ENCODE results near the gene RAMACL. TPM values are rescaled to one million over a fixed set of nuclear protein-coding genes. Genes with fewer than 3 reads are reported as not detected.

The RAMACL gene
- total RNA-seq, 1 experiment from 2014 or later, result 2.2 TPM

- TF ChIP-seq CTCF (IDR thresholded peaks at IDR 0.05; ENCODE audit: unreplicated experiment), result no peak
- no peaks in the 10 kb centered on the region for H3K27me3 Mint-ChIP-seq (ENCODE audit: unreplicated experiment)
- no peak overlapping the region for H3K4me3 Mint-ChIP-seq (ENCODE audit: low read depth, unreplicated experiment)
- H3K36me3 Mint-ChIP-seq (ENCODE audit: insufficient read depth, unreplicated experiment), result no peaks in the 10 kb centered on the region
- CTCF ChIA-PET, result no interaction called here
- H3K4me1 Mint-ChIP-seq (ENCODE audit: low read depth, unreplicated experiment), result no peaks in the 10 kb centered on the region
- no TSS peak for BruUV-seq (replicated peaks)
- DNase-seq, result no peak
- intact Hi-C loops (cut with micrococcal nuclease; ENCODE audit: unreplicated experiment), result no loop called here
- H3K9me3 Mint-ChIP-seq (ENCODE audit: low read depth, unreplicated experiment), result peaks cover 2% of the 10 kb centered on the region
- no peak overlapping the region for H3K27ac Mint-ChIP-seq (ENCODE audit: unreplicated experiment)
Observed at GRCh38 chr6:166573511-166574216, 12.8 kb downstream of the RAMACL start.

- CTCF ChIA-PET, result interaction anchor here (0.6 to 1.0 kb wide), 3 partner anchors 23 to 259 kb away, joined by 3 read pairs; no protein-coding TSS in a partner anchor
- H3K36me3 Mint-ChIP-seq (ENCODE audit: insufficient read depth, unreplicated experiment), result no peaks in the 10 kb centered on the region
- H3K9me3 Mint-ChIP-seq (ENCODE audit: low read depth, unreplicated experiment), result peaks cover 2% of the 10 kb centered on the region
- DNase-seq, result no peak
- H3K4me3 Mint-ChIP-seq (ENCODE audit: low read depth, unreplicated experiment), result no peak overlapping the region
- H3K27me3 Mint-ChIP-seq (ENCODE audit: unreplicated experiment), result no peaks in the 10 kb centered on the region
- H3K4me1 Mint-ChIP-seq (ENCODE audit: low read depth, unreplicated experiment), result no peaks in the 10 kb centered on the region
- intact Hi-C loops (cut with micrococcal nuclease; ENCODE audit: unreplicated experiment), result no loop called here
- BruUV-seq (replicated peaks), result no TSS peak
- no peak for TF ChIP-seq CTCF (IDR thresholded peaks at IDR 0.05; ENCODE audit: unreplicated experiment)
- no peak overlapping the region for H3K27ac Mint-ChIP-seq (ENCODE audit: unreplicated experiment)
Observed at GRCh38 chr6:166572370-166573261, 13.9 kb downstream of the RAMACL start.

- BruUV-seq (replicated peaks), result no TSS peak
Observed at GRCh38 chr6:166570929-166571713, 15.4 kb downstream of the RAMACL start.

More at GRCh38 chr6:166570929-166571713, 15.4 kb downstream of the RAMACL start:
- Mint-ChIP-seq H3K4me1 (ENCODE audit: low read depth, unreplicated experiment) (no peaks in the 10 kb centered on the region), H3K27me3 (ENCODE audit: unreplicated experiment) (no peaks in the 10 kb centered on the region), H3K27ac (ENCODE audit: unreplicated experiment) (no peak overlapping the region), H3K4me3 (ENCODE audit: low read depth, unreplicated experiment) (no peak overlapping the region), H3K36me3 (ENCODE audit: insufficient read depth, unreplicated experiment) (no peaks in the 10 kb centered on the region), H3K9me3 (ENCODE audit: low read depth, unreplicated experiment) (peaks cover 2% of the 10 kb centered on the region)
- DNase-seq, result no peak
- CTCF ChIA-PET, result no interaction called here
- TF ChIP-seq CTCF (IDR thresholded peaks at IDR 0.05; ENCODE audit: unreplicated experiment), result no peak
- intact Hi-C loops (cut with micrococcal nuclease; ENCODE audit: unreplicated experiment), result no loop called here

Data from Calu3 (cell line).